ES-I3 (cell line): ENCODE data around the gene PDCD2L.
"Not testable (repeated sequence)": the region's sequence is repeated elsewhere in the genome, so short reads cannot be mapped to it uniquely, and the experiment has no call there.

Source experiments
- H3K36me3 ChIP-seq: 2 replicates; pipeline ENCODE4 v1.6.1; 2013; ENCODE audit warnings: mild to moderate bottlenecking, low read length, control low read depth, moderate library complexity; ENCODE audit not compliant: insufficient read depth
- H3K4me1 ChIP-seq: 2 replicates; pipeline ENCODE4 v1.6.1; 2013; ENCODE audit warnings: mild to moderate bottlenecking, control low read depth, low read length; ENCODE audit not compliant: insufficient read depth
- H3K9ac ChIP-seq: 2 replicates; pipeline ENCODE4 v1.6.1; 2013; ENCODE audit warnings: low read depth, mild to moderate bottlenecking, low read length, moderate library complexity
- H3K9me3 ChIP-seq: 2 replicates; pipeline ENCODE4 v1.6.1; 2013; ENCODE audit warnings: mild to moderate bottlenecking, low read length, moderate library complexity; ENCODE audit not compliant: control insufficient read depth, insufficient read depth

PDCD2L gene

DNA sequence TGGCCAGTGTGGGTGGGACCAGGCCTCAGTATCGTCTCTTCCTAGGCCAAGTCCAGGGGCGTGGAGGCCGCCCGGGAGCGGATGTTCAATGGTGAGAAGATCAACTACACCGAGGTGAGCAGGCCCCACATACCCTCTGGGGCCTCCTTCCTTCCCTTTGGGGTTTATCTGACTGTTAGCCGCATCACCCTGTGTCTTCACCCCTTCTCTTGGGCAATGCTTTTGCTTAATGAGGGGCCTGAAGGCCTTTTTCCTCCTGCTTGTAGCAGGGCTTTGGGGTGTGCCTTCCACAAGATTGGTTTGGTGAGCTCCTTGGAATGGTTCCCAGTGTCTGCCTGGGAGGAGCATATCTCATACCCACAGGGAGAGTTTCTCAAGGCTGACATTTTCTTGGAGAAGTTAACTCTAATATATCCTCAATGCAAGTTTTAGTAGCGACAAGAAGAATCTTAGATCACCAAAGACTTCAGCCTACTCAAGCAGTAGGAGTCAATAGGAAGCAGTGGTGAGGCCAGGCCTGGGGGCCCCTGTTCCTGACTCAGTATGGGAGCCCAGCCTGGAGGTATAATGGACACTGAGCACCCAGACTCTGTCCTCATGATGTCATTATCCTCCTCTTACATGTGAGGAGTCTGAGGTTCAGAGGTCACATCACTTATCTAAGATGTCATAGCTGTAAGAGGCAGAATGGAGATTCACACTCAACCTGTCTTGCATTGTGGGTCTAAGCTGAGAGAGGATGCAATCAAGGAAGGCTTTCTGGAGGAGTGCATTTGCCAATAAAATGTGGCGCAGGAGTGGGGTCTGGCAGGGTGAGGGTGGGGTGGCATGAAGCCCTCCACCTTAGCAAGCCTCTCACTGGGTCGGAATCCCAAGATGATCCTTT is 37.2 kb upstream of the PDCD2L start:
- Histone ChIP-seq H3K36me3 (peaks cover 21% of the 10 kb centered on the region), H3K4me1 (no peaks in the 10 kb centered on the region), H3K9me3 (no peaks in the 10 kb centered on the region), H3K9ac (no peak overlapping the region)

DNA sequence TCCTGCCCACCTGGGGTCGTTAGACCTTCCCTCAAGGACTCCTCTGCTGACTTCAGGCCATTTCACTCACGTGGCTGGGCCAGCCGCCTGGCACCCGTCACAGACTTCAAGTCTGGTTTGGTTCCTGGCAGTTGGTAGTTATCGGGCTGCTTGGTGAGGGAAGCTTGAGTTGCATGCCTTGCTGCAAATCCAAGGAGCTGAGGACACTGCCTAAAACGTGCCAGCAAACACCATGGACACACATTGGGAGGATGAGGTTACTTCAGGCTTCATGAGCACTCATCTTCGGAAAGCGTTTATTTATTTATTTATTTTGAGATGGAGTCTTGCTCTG is 36.6 kb upstream of the PDCD2L start:
- no peaks in the 10 kb centered on the region for H3K9me3 ChIP-seq
- H3K9ac ChIP-seq = no peak overlapping the region
- H3K36me3 ChIP-seq = peaks cover 21% of the 10 kb centered on the region
- H3K4me1 ChIP-seq = no peaks in the 10 kb centered on the region

DNA sequence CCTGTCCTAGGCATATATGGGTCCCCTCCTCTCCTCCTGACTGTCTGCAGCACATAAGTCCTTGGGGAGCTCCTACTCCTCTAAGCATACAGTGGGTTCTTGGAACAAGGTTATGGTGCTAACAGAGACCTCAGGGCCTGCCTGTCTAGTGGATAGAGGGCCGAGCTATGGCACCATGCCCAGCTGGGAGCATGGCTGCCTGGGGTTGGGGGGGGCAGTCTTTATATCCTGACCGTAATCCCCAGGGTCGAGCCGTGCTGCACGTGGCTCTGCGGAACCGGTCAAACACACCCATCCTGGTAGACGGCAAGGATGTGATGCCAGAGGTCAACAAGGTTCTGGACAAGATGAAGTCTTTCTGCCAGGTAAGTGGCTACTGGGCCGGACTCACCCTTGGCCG is 35.9 kb upstream of the PDCD2L start:
- Histone ChIP-seq H3K9ac (no peak overlapping the region), H3K9me3 (no peaks in the 10 kb centered on the region), H3K36me3 (peaks cover 21% of the 10 kb centered on the region), H3K4me1 (no peaks in the 10 kb centered on the region)

DNA sequence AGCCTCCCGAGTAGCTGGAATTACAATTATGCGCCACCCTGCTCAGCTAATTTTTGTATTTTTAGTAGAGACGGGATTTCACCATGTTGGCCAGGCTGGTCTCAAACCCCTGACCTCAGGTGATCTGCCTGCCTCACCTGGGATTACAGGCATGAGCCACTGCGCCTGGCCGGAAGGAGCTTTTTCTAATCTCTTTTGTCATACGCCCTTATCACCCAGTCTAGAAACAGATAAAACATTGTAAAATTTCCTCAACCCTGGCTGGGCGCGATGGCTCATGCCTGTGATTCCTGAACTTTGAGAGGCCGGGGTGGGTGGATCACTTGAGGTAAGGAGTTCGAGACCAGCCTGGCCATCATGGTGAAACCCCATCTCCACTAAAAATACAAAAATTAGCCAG is 35.0 kb upstream of the PDCD2L start:
- not testable (repeated sequence) for H3K4me1 ChIP-seq, H3K9ac ChIP-seq, H3K9me3 ChIP-seq
- H3K36me3 ChIP-seq = peaks cover 21% of the 10 kb centered on the region

DNA sequence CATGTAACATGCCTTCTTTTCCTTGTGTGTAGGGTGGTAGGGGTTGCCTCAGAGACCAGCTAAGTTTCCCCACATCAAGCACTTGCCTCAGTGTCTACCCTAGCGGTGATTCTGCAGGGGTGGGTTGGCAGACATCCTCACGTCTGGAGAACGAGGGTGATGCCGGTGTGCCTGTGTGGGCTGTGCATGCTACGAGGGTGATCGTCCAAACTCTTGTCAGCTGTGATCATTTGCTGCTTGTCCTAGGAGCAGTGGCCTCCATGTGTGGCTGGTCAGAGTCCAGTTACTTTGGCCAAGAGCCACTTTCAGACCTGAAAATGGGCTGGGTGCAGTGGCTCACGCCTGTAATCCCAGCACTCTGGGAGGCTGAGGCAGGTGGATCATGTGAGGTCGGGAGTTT is 34.1 kb upstream of the PDCD2L start:
- peaks cover 21% of the 10 kb centered on the region for H3K36me3 ChIP-seq
- H3K4me1 ChIP-seq = no peaks in the 10 kb centered on the region
- no peak overlapping the region for H3K9ac ChIP-seq
- no peaks in the 10 kb centered on the region for H3K9me3 ChIP-seq

DNA sequence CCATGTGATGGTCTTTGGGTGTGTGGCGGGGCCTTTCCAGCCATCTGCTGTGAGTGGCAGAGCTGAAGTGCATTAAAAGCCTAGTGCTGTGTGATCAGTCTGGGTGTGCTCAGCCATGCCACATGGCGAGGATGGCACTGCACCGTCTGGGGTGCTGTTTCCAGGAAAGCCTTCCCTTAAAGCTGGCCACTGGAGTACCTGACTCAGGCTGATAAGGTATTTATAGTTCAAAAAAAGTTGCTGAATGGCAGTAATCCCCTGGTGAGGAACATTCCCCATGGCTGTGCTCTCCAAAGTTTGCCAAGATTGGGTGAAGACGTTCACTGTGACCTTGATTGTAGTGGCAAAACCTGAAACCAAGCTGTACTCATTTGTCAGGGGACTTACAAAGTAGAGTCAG is 33.2 kb upstream of the PDCD2L start:
- Histone ChIP-seq H3K9me3 (no peaks in the 10 kb centered on the region), H3K36me3 (peaks cover 21% of the 10 kb centered on the region), H3K9ac (no peak overlapping the region), H3K4me1 (no peaks in the 10 kb centered on the region)

DNA sequence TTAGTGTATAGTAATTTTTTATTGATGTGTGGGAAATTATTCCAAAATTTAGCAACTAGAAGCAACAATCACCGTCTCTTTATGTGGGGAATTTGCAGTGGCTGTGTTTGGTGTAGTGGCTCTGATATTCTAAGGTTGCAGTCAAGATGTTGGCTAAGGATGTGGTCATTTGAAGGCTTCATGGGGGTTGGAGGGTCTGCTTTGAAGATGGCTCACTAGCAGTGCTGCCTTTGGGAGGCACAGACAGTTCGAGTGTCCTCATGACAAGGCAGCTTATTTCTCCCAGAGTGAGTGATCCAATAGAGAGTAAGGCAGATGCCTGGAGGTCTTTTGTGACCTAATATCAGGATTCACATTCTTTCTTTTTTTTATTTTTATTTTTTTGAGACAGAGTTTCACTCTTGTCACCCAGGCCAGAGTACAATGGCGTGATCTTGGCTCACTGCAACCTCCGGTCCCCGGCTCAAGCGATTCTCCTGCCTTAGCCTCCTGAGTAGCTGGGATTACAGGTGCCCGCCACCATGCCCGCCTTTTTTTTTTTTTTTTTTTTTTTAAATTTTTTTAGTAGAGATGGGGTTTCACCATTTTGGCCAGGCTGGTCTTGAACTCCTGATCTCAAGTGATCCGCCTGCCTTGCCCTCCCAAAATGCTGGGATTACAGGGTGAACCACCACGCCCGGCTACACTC is 30.5 kb upstream of the PDCD2L start:
- H3K4me1 ChIP-seq = no peaks in the 10 kb centered on the region
- no peak overlapping the region for H3K9ac ChIP-seq
- peaks cover 14% of the 10 kb centered on the region for H3K36me3 ChIP-seq
- H3K9me3 ChIP-seq = no peaks in the 10 kb centered on the region

DNA sequence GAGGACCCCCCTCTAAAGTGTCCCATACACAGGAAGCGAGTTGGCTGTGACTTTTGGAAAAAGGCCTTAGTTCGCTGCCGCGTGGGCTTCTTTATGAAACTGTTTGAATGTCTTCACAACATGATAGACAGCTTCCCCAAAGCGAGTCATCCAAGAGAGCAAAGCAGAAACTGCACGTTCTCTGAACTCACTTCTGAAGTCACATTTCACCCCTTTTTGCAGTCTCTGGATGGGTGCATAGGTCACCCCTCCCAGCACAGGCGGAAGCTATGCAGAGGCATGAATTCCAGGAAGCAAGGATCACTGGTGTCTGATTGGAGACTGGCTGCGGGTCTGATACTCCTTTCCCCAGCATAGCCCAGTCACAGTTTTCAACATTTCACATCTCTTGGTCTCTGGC is 28.6 kb upstream of the PDCD2L start:
- Histone ChIP-seq H3K36me3 (peaks cover 7% of the 10 kb centered on the region), H3K9ac (no peak overlapping the region), H3K9me3 (no peaks in the 10 kb centered on the region), H3K4me1 (no peaks in the 10 kb centered on the region)

DNA sequence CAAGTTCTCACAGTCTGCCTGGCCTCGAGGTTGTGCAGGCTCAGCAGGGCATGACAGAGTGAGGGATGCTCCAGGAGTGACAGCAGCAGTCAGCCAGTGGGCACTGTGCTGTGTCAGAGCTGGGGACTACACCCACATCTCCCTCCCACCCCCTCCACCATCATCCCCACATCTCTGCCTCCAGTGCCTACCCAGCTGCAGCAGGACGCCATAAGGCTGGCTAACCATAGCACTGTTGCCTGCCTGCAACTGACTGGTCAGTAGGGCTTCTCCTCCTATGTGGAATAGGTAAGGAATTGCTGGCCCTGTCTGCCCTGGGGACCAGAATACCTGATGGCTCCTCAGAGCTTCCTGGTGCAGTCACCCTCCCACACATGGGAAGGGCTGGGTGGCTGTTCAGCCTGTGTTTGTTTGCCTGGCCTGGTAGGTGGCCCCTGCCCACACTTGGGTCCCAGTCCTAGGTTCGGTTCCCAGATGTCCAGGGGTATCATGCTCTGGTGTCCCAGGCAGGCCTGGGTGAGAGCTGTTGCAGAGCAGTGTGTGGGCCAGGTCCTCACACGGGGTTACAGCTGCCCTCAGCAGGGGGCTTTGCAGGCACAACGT is 23.5 kb upstream of the PDCD2L start:
- Histone ChIP-seq H3K9ac (no peak overlapping the region), H3K36me3 (peaks cover 23% of the 10 kb centered on the region)

DNA sequence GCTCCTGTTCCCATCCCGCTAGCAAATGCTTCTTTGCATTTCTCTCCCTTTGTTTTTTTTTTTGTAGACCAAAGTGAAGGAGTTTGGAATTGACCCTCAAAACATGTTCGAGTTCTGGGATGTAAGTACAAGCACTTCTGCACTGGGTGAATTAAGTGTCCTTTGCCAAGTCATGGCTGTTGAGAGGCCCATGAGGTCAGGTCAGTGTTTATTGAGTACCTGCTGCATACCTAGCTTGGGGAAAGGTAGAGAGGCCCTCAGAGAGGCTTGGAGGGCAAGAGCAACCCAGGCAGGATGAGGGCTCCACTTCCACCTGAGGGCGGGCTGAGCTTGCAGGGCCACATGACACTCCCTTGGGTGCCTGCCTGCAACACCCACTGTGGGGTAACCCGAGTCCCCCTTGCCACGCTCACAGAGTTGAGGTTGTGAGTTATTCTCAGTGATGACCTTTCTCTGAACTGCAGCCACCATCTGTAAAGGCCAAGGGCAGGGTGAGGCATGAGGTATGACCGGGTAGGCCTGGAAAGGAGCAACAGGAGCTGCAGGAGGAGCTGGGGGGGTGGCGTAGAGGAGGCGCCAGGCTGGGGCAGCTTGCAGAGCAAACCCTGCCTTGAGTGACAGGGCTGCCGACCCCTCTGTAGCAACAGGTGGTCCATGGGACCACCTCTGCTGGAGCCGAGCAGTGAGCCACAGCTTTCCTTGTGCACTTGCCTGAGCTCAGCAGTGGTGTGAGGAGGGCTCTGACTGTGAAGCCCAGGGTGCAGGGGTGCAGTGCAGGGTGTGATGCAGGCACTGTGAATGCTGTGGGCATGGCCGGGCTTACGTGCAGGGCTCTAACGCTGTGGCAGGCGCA is 22.6 kb upstream of the PDCD2L start:
- no peaks in the 10 kb centered on the region for H3K9me3 ChIP-seq
- H3K9ac ChIP-seq = no peak overlapping the region
- peaks cover 23% of the 10 kb centered on the region for H3K36me3 ChIP-seq
- no peaks in the 10 kb centered on the region for H3K4me1 ChIP-seq

More for the DNA sequence above, 23.5 kb upstream of the PDCD2L start:
- no peaks in the 10 kb centered on the region for H3K9me3 ChIP-seq
- H3K4me1 ChIP-seq = no peaks in the 10 kb centered on the region

DNA sequence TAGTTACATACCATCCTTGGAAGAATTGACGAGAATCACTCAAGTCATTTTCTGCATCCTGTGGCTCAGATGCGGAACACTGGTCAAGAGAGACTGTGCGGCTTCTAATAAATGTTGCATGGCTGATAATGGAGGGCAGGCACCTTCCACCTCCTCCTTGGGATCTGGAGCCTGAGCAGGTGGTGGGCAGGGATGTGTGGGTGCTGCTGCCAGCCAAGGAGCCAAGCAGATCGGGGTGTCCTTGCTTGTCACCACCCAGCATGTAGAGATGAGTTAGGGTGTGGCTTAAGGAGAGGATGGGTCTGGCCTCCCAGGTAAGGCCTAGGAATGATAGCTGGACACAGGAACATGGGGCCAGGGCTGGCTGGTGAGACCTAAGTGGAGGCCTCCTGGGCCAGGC is 21.7 kb upstream of the PDCD2L start:
- Histone ChIP-seq H3K9ac (no peak overlapping the region), H3K36me3 (peaks cover 22% of the 10 kb centered on the region), H3K9me3 (no peaks in the 10 kb centered on the region), H3K4me1 (no peaks in the 10 kb centered on the region)

DNA sequence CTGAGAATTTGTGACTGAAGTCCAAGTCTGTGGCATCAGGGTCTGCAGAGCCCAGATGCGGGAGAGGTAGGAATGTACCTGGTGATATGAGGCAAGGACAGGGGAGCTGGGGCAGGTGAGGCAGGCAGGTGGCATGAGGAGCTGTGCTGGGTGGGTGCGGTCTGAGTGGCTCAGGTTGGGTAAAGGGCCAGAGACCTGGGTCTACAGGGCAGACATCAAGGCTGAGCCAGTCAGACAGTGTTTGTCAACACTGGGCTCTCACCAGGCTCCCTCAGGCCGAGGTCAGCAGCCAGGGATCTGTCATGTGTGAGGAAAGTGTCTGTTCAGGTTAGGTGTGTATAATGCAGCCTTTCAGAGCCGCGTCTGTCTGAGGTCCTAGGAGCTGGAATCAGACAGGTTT is 20.6 kb upstream of the PDCD2L start:
- peaks cover 23% of the 10 kb centered on the region for H3K36me3 ChIP-seq
- no peaks in the 10 kb centered on the region for H3K4me1 ChIP-seq
- H3K9ac ChIP-seq = no peak overlapping the region
- H3K9me3 ChIP-seq = no peaks in the 10 kb centered on the region

DNA sequence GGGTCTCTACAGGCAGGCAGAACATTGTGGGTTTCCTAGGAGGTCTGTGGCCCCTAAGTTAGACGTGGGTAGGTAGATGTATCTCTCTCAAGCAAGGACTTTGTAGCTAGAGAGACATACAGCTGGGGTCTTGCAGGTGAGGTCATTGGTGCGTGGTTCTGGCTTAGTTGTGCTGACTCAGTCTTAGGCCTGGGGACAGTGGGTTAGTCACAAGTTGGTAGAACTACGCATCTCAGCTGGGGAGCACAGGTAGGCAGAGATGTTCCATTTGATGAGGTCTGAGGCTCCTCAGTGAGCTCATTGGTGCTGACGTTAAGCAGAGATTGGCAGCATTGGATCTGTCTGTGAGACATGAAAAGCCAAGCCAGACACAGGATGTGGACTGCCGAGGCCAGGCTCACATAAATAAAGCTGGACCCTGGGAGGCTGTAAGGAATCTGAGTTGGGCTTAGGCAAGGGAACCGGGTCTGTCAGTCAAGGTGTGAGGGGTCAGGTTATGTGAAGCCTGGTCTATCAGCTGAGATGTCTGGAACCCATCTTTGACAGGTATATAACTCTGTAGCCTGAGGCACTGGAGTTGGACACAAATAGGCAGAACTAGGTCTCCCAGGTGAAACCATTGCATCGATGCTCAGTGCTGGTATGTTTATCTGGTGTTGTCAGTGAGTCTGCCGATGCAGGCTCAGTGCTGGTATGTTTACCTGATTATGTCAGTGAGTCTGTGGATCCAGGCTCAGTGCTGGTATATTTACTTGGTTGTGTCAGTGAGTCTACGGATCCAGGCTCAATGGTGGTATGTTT is 17.4 kb upstream of the PDCD2L start:
- Histone ChIP-seq H3K9me3 (no peaks in the 10 kb centered on the region), H3K36me3 (peaks cover 26% of the 10 kb centered on the region), H3K4me1 (no peaks in the 10 kb centered on the region), H3K9ac (no peak overlapping the region)

DNA sequence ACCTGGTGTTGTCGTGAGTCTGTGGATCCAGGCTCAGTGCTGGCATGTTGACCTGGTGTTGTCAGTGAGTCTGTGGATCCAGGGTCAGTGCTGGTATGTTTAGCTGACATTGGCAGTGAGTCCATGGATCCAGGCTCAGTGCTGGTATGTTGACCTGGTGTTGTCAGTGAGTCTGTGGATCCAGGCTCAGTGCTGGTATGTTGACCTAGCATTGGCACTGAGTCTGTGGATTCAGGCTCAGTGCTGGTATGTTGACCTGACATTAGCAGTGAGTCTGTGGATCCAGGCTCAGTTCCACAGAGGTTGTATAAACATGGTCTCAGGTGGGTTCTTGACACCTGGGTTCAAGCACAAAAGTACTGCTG is 16.8 kb upstream of the PDCD2L start:
- no peaks in the 10 kb centered on the region for H3K4me1 ChIP-seq
- peaks cover 27% of the 10 kb centered on the region for H3K36me3 ChIP-seq
- H3K9me3 ChIP-seq = no peaks in the 10 kb centered on the region
- no peak overlapping the region for H3K9ac ChIP-seq
